BLaER1 (cell line): ENCODE data around the gene CERS1.

Experiments used
- H3K27ac ChIP-seq: shearing (Covaris generic); formaldehyde crosslinking; 2 replicates; pipeline ENCODE4 v1.8.1; 2022
- H3K27me3 ChIP-seq: shearing (Covaris generic); formaldehyde crosslinking; 2 replicates; pipeline ENCODE4 v1.8.1; 2022
- H3K36me3 ChIP-seq: shearing (Covaris generic); formaldehyde crosslinking; 2 replicates; pipeline ENCODE4 v1.8.1; 2022
- H3K4me1 ChIP-seq: shearing (Covaris generic); formaldehyde crosslinking; 2 replicates; pipeline ENCODE4 v1.8.1; 2022
- H3K4me2 ChIP-seq: shearing (Covaris generic); formaldehyde crosslinking; 2 replicates; pipeline ENCODE4 v1.8.1; 2022
- H3K4me3 ChIP-seq: shearing (Covaris generic); formaldehyde crosslinking; 2 replicates; pipeline ENCODE4 v1.8.1; 2022
- H3K9ac ChIP-seq: shearing (Covaris generic); formaldehyde crosslinking; 2 replicates; pipeline ENCODE4 v1.8.1; 2022
- H3K9me3 ChIP-seq: shearing (Covaris generic); formaldehyde crosslinking; 2 replicates; pipeline ENCODE4 v1.8.1; 2022
- H4K20me1 ChIP-seq: shearing (Covaris generic); formaldehyde crosslinking; 2 replicates; pipeline ENCODE4 v1.8.1; 2022
- Cebpa-rat ChIP-seq: shearing (Covaris generic); IDR thresholded peaks from 2 replicates; pipeline ENCODE4 v1.8.1; 2022

The CERS1 gene

DNA sequence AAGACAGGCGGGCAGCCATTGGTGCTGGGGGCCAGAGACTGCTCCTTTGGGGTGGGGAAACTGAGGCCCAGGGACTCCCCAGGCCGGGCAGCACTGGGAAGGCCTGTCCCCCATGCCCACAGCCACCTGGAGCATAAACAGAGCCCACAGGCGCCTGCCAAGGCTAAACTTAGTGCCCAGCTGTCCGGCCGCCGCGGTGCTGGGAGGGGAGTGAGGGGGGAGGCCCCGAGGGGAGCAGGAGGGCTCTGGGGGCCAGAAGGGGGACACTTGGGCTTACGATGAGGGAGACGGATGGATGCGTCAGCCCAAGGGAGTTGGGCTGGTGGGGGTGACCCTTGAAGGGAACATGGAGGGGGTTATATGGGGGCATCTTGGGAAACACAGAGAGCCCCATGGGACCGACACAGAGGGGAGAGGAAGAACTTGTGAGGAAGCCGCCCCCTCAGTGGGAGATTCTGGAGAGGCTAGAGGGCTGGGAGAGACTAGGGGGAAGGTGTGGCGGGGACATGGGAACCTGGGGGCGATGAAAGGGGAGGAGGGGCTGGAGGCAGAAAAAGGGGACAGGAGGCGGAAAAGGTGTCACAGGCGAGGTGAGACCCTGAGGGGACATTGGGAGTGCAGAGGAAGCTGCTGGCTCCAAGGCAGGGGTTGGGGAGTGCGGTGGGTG, 2.2 kb downstream of the CERS1 start:
- peaks cover 3% of the 10 kb centered on the region; the same call in 1 of the 2 replicates for H3K36me3 ChIP-seq
- peak overlapping the region; percentile 68 for H3K4me2 ChIP-seq
- no peak overlapping the region for H3K9ac ChIP-seq
- H3K4me3 ChIP-seq: no peak overlapping the region
- H3K9me3 ChIP-seq: 0 out of 2 replicates have a peak, but pooled peaks cover 3% of the 10 kb centered on the region
- H3K27me3 ChIP-seq: peaks cover 67% of the 10 kb centered on the region
- no peak for TF ChIP-seq Cebpa-rat
- peaks cover 36% of the 10 kb centered on the region for H3K4me1 ChIP-seq
- no peak overlapping the region for H3K27ac ChIP-seq
- peaks cover 41% of the 10 kb centered on the region for H4K20me1 ChIP-seq

DNA sequence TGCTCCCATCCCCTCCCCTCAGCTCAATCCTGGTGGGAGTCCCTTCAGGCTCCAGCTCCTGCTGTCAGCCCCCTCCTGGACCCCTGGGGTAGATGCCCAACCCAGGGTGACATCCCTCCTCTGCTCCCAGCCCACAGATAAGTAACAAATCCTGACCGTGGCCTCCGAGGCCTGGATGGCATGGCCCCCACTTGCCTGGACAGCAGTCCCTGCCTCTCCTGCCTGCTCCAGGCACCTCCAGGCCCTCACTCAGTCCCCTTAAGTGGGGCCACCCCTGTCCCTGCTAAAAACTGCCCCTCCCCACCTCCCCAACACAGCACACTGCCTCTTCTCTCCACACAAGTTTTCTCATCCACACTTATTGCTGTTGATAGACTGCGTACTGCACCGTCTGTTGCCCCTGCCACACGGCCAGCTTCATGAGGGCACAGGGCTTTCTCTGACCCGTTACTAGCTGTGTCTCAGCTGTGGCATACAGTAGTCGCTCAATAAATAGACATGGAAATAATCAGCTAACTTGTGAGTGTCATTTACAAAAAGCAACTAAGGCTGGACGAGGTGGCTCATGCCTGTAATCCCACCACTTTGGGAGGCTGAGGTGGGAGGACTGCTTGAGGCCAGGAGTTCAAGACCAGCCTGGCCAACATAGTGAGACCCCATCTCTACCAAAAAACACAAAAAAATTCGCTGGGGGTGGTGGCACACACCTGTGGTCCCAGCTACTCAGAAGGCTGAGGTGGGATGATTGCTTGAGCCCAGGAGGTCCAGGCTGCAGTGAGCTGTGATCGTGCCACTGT, 5.8 kb downstream of the CERS1 start:
- no peak overlapping the region for H3K4me3 ChIP-seq
- H3K27ac ChIP-seq: no peak overlapping the region
- H3K4me1 ChIP-seq: peaks cover 28% of the 10 kb centered on the region
- no peak for TF ChIP-seq Cebpa-rat
- H3K36me3 ChIP-seq: no peaks in the 10 kb centered on the region
- H3K9me3 ChIP-seq: 0 out of 2 replicates have a peak, but pooled peaks cover 3% of the 10 kb centered on the region
- H3K9ac ChIP-seq: no peak overlapping the region
- H4K20me1 ChIP-seq: peaks cover 9% of the 10 kb centered on the region
- H3K4me2 ChIP-seq: no peak overlapping the region
- H3K27me3 ChIP-seq: peaks cover 37% of the 10 kb centered on the region

DNA sequence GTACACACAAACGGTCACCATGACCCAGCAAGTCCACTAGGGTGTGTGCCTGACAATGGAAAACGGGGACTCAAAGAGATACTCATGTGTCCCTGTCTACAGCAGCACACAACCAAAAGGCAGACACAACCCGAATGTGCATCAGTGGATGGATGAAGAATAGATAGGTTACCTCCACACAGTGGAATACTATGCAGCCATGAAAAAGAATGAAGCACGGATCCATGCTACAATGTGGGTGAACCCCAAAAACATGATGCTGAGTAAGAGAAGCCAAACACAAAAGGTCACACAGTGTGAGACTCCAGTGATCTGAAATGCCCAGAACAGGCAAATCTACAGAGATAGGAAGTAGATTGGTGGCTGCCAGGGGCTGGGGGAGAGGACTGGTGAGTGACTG, 9.0 kb downstream of the CERS1 start:
- Histone ChIP-seq H3K4me2 (no peak overlapping the region), H3K9me3 (no peaks in the 10 kb centered on the region), H3K27me3 (peaks cover 5% of the 10 kb centered on the region; the same call in 1 of the 2 replicates), H3K36me3 (no peaks in the 10 kb centered on the region), H3K27ac (no peak overlapping the region), H3K4me3 (no peak overlapping the region), H3K9ac (no peak overlapping the region), H4K20me1 (no peaks in the 10 kb centered on the region), H3K4me1 (no peaks in the 10 kb centered on the region)
- no peak for TF ChIP-seq Cebpa-rat

DNA sequence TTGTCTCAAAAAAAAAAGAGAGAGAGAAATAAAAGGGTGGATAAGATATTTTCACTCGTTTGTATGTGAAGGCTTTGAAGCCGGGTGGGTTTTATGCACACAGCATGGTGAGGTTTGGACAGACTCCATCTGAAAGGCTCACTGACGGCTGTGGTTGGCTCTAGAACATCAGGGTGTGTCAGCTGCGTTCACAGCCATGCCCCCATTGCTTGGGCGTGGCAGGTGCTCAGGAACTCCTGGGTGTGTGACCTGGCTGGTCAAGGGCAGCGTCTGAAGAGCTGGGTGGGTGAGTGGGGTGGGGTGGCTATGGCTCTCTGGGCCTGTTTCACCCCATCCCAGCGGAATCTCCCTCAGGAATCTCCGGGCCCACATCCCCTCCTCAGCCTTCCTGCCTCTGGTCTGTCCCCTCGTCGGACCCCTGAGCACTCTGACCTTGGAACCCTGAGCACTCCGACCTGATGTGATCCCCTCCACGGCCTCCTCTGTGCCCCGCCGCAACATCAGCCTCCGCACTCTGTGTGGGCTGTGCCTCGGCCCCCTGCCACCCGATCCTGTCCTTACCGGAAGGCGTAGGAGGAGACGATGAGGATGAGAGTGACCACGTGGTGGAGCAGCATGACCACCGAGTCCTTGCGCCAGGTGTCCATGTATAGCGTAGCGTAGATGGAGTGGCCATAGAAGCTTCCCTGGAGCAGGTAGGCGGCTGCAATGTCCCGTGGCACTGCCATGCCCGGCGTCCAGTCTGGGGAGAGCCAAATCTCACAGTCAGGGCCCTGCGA, 12.2 kb downstream of the CERS1 start:
- no peaks in the 10 kb centered on the region for H3K36me3 ChIP-seq
- no peak overlapping the region for H3K4me3 ChIP-seq
- no peak overlapping the region for H3K9ac ChIP-seq
- H3K4me2 ChIP-seq: no peak overlapping the region
- no peaks in the 10 kb centered on the region for H4K20me1 ChIP-seq
- TF ChIP-seq Cebpa-rat: no peak
- no peaks in the 10 kb centered on the region for H3K9me3 ChIP-seq
- no peaks in the 10 kb centered on the region for H3K4me1 ChIP-seq
- no peak overlapping the region for H3K27ac ChIP-seq
- no peaks in the 10 kb centered on the region for H3K27me3 ChIP-seq

DNA sequence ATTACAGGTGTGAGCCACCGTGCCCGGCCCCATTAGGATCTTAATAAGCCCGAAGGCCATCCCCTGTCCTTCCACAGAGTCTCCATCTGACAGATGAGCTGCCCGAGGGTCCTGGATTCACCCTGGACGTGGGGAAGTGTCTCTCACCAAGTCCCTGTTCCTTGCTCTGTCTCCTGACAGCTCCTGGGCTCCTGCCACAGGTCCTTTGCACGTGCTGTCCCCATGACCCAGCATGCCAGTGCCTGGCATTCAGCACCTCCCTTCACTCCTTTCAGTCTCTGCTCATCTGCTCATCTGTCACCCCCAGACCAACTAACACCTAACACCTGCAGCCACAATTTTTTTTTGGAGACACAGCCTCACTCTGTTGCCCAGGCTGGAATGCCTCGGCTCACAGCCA, 14.5 kb downstream of the CERS1 start:
- H3K4me2 ChIP-seq: no peak overlapping the region
- peaks cover 10% of the 10 kb centered on the region for H3K9me3 ChIP-seq
- H3K4me3 ChIP-seq: no peak overlapping the region
- H3K27ac ChIP-seq: no peak overlapping the region
- no peak for TF ChIP-seq Cebpa-rat
- peaks cover 5% of the 10 kb centered on the region; the same call in 1 of the 2 replicates for H3K36me3 ChIP-seq
- H3K27me3 ChIP-seq: no peaks in the 10 kb centered on the region
- H3K4me1 ChIP-seq: no peaks in the 10 kb centered on the region
- H3K9ac ChIP-seq: no peak overlapping the region
- no peaks in the 10 kb centered on the region for H4K20me1 ChIP-seq

DNA sequence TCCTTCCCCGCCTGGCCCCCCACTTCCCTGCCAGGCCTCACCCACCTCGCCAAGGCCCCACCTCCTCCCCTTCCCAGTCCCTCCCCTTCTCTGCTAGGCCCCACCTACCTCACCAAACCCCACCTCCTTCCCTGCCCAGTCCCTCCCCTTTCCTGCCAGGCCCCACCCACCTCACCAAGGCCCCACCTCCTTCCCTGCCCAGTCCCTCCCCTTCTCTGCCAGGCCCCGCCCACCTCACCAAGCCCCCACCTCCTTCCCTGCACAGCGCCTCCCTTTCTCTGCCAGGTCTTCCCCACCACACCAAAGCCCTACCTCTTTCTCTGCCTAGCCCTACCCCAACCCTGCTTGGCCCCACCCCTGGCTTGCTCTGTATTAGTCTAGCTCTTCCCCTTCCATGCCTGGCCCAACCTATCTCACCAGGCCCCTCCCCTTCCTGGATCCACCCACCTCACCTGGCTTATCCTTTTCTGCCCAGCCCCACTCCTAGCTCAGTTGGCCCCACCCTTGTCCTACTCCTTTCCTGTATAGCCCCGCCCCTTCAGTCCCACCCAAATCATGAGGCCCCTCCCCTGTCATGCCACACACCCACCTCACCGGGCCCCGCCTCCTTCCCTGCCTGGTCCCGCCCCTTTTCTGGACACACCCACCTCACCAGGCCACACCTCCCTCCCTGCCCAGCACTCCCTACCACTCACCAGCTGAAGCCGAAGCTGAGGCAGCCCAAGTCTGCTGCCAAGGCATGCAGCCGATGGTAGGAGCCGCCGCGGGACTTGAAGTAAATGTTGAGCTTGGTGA, 16.2 kb downstream of the CERS1 start:
- Histone ChIP-seq H3K36me3 (peaks cover 5% of the 10 kb centered on the region; the same call in 1 of the 2 replicates), H3K4me1 (peaks cover 7% of the 10 kb centered on the region; the same call in 1 of the 2 replicates), H3K27ac (no peak overlapping the region), H3K4me2 (no peak overlapping the region), H4K20me1 (no peaks in the 10 kb centered on the region), H3K9ac (no peak overlapping the region), H3K27me3 (no peaks in the 10 kb centered on the region), H3K4me3 (no peak overlapping the region), H3K9me3 (peaks cover 24% of the 10 kb centered on the region)
- no peak for TF ChIP-seq Cebpa-rat

DNA sequence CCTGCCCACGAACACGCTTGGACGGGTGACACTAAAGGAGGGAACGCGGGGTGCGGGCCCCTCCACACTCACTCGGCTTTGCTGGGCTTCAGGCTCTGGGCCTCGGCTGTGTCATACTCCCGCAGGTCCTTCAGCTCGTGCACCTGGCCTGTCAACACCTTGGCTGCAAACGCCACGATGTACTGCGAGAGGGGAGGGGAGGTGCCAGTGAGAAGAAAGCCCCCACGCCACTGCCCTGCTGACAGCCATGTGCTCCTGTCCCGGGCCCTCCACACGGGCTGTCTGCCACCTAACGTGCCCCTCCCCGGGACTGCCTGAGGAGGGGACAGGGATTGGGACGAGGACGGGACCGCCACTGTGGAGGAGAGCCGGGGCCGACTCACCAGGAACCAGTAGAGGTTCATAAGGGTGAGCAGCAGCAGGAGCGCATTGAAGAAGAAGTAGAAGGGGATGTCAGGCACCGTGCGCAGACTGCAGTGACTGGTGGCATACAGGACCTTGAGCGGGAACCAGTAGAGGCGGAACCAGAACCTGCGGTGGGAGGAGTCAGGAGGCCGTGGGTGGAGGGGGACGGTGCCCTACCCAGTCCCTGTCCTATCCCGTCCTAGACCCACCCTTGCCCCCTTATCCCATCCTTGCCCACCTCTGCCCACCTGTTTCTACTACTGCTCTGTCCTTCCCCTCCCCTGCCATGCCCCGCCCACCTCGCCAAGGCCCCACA, 16.9 kb downstream of the CERS1 start:
- no peaks in the 10 kb centered on the region for H4K20me1 ChIP-seq
- H3K27me3 ChIP-seq: no peaks in the 10 kb centered on the region
- H3K9me3 ChIP-seq: peaks cover 24% of the 10 kb centered on the region
- H3K36me3 ChIP-seq: peaks cover 10% of the 10 kb centered on the region; the same call in 1 of the 2 replicates
- no peak overlapping the region for H3K4me2 ChIP-seq
- H3K4me3 ChIP-seq: no peak overlapping the region
- peaks cover 7% of the 10 kb centered on the region; the same call in 1 of the 2 replicates for H3K4me1 ChIP-seq
- H3K27ac ChIP-seq: no peak overlapping the region
- TF ChIP-seq Cebpa-rat: no peak
- H3K9ac ChIP-seq: no peak overlapping the region

DNA sequence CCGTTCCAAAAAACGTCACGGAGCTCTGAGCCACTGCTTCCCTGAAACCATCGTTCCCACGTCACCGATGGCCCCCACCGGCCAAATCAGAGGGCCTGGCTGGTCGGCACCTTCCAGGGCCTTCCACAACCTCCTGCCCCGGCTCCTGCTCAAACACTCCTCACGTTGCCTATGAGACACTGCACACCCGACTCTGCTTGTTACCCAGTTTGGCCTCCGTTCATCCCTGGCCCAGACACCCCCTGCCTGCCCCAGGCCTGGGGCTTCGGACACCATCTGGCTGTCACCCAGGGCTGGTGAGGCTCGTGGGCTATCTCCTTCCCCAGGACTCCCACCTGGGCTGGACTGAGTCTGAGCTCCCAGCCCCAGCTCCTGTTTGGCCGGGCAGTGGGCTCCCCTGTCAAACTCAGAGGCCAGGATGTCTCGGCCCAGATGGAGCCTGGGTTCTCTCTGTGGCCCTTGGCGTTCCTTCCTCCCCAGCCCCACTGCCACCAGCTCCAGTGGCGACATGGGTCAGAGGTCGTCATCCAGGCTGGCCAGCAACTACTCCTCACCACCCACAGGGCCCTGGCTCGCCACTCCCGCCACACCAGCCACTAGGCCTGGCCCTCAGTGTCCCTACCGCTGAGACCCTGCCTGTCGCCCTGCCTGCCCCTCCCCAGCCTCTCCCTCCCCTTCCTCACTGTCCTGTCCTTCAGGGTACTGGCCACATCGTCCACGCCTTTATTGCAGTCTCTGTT, 17.7 kb downstream of the CERS1 start:
- Histone ChIP-seq H3K9ac (no peak overlapping the region), H3K27me3 (no peaks in the 10 kb centered on the region), H4K20me1 (no peaks in the 10 kb centered on the region), H3K27ac (no peak overlapping the region), H3K4me2 (no peak overlapping the region), H3K4me1 (peaks cover 7% of the 10 kb centered on the region; the same call in 1 of the 2 replicates), H3K4me3 (no peak overlapping the region), H3K9me3 (peaks cover 24% of the 10 kb centered on the region), H3K36me3 (peaks cover 10% of the 10 kb centered on the region; the same call in 1 of the 2 replicates)
- no peak for TF ChIP-seq Cebpa-rat
